Activated CD4-positive, alpha-beta T cell treated with anti-CD3 and anti-CD28 coated beads, Interleukin-2, Interleukin-6, amounts not matched to agents 100 ng/mL and 50 ng/mL, durations not matched to agents 16 hours and 8 hours (primary cell): Measurements from ENCODE around the gene CDC42EP2.
A peak's percentile ranks its signal among the peaks of the same experiment; 100 is the strongest.

Experiments used
- DNase-seq: peaks from one replicate; pipeline ENCODE4 v3.0.0-alpha.2; 2020

CDC42EP2 gene

GRCh38 chr11:65298131-65298535 is 16.5 kb upstream of the CDC42EP2 start:
- no peak for DNase-seq

GRCh38 chr11:65298655-65299179 is 15.9 kb upstream of the CDC42EP2 start:
- no peak for DNase-seq

GRCh38 chr11:65300621-65301275 is 13.9 kb upstream of the CDC42EP2 start:
- DNase-seq: no peak

GRCh38 chr11:65301491-65302329 is 13.0 kb upstream of the CDC42EP2 start:
- DNase-seq: no peak

- DNase-seq: no peak
Observed at GRCh38 chr11:65303555-65303954, 11.1 kb upstream of the CDC42EP2 start.

GRCh38 chr11:65304110-65304509 is 10.6 kb upstream of the CDC42EP2 start:
- no peak for DNase-seq

GRCh38 chr11:65304613-65305012 is 10.1 kb upstream of the CDC42EP2 start:
- no peak for DNase-seq

- DNase-seq: no peak
Observed at GRCh38 chr11:65305501-65306268, 9.0 kb upstream of the CDC42EP2 start.

- no peak for DNase-seq
Observed at GRCh38 chr11:65307298-65308229, 7.1 kb upstream of the CDC42EP2 start.

GRCh38 chr11:65308281-65308891 is 6.3 kb upstream of the CDC42EP2 start:
- no peak for DNase-seq

GRCh38 chr11:65309006-65309405 is 5.7 kb upstream of the CDC42EP2 start:
- DNase-seq: no peak

GRCh38 chr11:65310215-65310614 is 4.5 kb upstream of the CDC42EP2 start:
- no peak for DNase-seq

- no peak for DNase-seq
Observed at GRCh38 chr11:65310736-65311135, 3.9 kb upstream of the CDC42EP2 start.

GRCh38 chr11:65311170-65311678 is 3.4 kb upstream of the CDC42EP2 start:
- DNase-seq: no peak

GRCh38 chr11:65315204-65315865 is 669 bp downstream of the CDC42EP2 start:
- peak; percentile 87 for DNase-seq

GRCh38 chr11:65315866-65316226 is 1.2 kb downstream of the CDC42EP2 start:
- DNase-seq: no peak

- DNase-seq: no peak
Observed at GRCh38 chr11:65316227-65317024, 1.8 kb downstream of the CDC42EP2 start.

GRCh38 chr11:65317025-65317786 is 2.5 kb downstream of the CDC42EP2 start:
- no peak for DNase-seq

GRCh38 chr11:65320386-65321075 is 5.9 kb downstream of the CDC42EP2 start:
- no peak for DNase-seq
